GM12872 (cell line): ENCODE results near the gene CALHM4.

Experiments
- CTCF ChIP-seq: IDR thresholded peaks from 3 replicates; pipeline ENCODE4 v1.5.1; 2011; ENCODE audit warnings: low read depth, mild to moderate bottlenecking, low read length, moderate library complexity; ENCODE audit not compliant: insufficient read depth

Gene CALHM4

GRCh38 chr6:116543149-116543548, 10.4 kb upstream of the CALHM4 start:
- TF ChIP-seq CTCF: no peak

- TF ChIP-seq CTCF: no peak
These were observed 7.9 kb upstream of the CALHM4 start, which contains the start of gene TRAPPC3L for GRCh38 chr6:116545651-116546050. TRAPPC3L (minus strand) TSS chr6:116545684; CDS start chr6:116545514, 170 bp downstream.

DNA sequence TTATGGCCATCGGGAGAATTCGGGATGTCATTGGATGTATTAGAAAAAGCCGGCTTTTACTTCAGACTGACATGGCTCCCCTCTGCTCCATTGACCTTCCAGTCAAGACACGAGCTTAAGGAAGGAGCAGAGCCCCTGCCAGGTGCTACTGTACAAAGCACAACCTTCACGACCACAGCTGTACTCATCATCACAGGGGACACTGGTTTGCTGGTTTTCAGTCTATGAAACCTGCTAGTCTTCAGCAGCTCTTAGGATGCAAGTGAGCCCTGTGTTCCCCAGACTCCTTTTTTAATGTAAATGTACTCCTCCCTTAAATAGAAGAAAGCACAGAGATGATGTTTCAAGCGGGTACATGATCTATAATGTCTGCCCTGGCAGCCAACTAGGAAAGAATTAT, 6.2 kb upstream of the CALHM4 start:
- TF ChIP-seq CTCF: no peak

- TF ChIP-seq CTCF: no peak
These were observed 2.8 kb upstream of the CALHM4 start for GRCh38 chr6:116550796-116551195.

GRCh38 chr6:116556065-116556464, 2.5 kb downstream of the CALHM4 start:
- TF ChIP-seq CTCF: no peak

GRCh38 chr6:116556814-116557415, 3.4 kb downstream of the CALHM4 start:
- TF ChIP-seq CTCF: no peak

- TF ChIP-seq CTCF: no peak
These were observed 4.3 kb downstream of the CALHM4 start for GRCh38 chr6:116557893-116558292.
